GM19025 (cell line): ENCODE measurements around the gene LRP1B.
A peak's percentile ranks its signal among the peaks of the same experiment; 100 is the strongest.

Experiments used
- ATAC-seq: cut with Tn5 transposase; IDR thresholded peaks from one replicate; pipeline ENCODE4 v1.9.1; 2021; ENCODE audit warnings: mild to moderate bottlenecking, low read depth, moderate library complexity; ENCODE audit not compliant: unreplicated experiment

LRP1B gene

DNA sequence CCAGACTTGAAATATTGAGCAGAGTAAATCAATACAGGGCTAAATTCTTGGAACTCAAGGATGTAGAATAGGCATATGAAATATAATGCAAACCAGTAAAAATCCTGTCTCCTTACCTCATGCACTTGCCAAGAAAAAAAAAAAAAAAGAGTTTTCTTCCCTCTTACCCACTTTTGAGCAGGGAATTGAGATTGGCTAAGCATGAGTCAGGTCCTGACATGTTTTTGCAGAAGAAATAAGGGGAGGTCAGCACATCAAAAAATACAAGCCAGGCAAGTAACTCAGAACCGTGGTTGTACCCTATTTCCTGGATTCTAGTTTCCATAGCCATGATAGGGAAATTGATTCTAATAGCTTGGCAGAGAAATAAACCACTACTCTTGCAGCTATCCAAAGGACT is 1526.7 kb downstream of the LRP1B start:
- no peak for ATAC-seq

GRCh38 chr2:140603416-140603815 is 1527.4 kb downstream of the LRP1B start:
- no peak for ATAC-seq

DNA sequence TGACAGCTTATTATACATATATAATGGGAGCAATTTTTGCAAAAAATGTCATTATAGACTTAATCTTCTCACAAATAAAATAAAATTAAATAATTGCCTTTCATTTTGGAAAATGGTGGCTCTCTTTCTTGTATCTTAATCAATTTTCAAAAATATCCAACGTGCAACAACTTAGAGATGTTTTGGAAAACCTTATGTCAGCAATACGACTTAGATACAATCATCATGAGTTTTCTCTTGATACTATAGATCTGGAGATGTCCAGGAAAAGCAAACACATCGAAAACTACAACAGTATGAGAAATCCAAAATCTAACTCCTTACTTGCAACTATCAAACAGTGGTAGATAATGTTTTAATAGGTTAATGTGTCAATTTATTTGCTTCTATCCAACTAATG is 1529.0 kb downstream of the LRP1B start:
- no peak for ATAC-seq

GRCh38 chr2:140601342-140601741 is 1529.5 kb downstream of the LRP1B start:
- no peak for ATAC-seq

DNA sequence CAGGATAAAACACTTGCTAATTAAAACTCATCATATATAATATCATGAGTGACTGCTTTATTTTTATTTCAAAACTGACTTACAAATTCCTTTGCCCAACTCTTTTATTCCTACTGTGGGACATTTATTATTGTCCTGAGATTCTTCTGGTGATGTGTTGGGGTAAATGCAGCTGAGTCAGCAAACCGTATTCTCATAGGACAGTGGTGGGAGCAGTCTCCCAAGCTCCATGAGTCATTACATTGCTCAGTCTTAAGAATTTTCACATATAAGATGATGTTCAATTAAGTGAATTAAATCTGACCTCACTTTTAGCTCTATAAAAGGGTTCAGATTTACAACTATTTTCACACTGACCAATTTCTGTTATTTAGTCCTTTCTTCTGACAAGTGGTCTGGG is 1530.7 kb downstream of the LRP1B start:
- no peak for ATAC-seq

DNA sequence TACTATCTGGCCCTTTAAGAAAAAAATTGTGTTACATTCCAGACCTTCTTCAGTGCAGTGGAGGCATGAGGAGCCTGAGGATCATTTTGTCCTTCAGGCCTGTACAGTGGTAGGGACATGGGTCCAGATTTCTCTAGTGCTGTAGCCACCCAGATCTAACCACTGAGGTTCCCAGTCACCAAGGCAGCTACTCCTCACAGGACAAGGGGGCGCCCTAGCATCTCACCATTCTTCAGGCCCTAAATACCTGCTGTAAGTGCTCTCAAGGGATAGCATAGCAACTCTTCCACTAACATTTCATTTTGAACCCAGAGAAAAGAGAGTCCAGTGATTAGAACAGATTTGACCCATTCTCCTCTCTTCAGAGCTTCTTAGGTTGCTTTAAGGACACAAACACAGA is 1533.0 kb downstream of the LRP1B start:
- no peak for ATAC-seq

GRCh38 chr2:140597205-140597604 is 1533.6 kb downstream of the LRP1B start:
- no peak for ATAC-seq

GRCh38 chr2:140596447-140596846 is 1534.4 kb downstream of the LRP1B start:
- peak; percentile 87 for ATAC-seq

- ATAC-seq = no peak
Observed at GRCh38 chr2:140595107-140595506, 1535.7 kb downstream of the LRP1B start.

DNA sequence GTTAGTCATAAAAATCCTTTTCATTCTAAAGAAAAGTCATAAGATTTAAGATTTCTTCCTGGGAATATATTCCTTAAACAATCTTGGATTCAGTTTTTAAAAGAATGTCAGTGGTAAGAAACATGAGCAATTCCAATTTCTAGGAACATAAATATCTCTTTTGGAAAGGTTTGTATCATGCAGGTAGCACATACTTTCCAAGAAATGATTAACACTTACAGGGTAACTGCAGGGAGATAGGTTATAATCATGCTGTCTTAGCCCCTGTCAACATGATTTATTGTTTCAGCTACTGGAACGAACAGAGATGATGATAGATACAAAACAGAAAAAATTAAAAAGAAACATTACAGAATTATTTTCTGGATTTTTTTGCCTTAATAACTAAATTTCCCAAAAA is 1537.7 kb downstream of the LRP1B start:
- no peak for ATAC-seq

DNA sequence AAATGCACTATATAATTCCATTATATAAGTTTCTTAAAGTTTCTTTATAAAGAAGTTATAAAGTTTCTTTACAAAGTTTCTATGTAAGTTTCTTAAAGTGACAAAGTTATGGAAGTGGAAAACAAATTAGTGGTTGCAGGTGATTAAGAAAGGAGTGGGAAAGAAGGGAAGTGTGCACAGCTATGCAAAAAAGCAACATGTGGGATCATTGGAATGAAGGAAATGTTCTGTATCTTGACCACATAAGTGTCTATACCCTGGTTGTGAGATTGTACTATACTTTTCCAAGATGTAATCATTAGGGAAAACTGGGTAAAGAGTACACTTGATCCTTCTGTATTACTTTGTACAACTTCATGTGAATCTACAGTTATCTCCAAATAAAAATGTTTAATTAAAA is 1541.1 kb downstream of the LRP1B start:
- no peak for ATAC-seq

- ATAC-seq = no peak
Observed at GRCh38 chr2:140589273-140589672, 1541.5 kb downstream of the LRP1B start.

- peak; percentile 92 for ATAC-seq
Observed at GRCh38 chr2:140586379-140586778, 1544.4 kb downstream of the LRP1B start.

DNA sequence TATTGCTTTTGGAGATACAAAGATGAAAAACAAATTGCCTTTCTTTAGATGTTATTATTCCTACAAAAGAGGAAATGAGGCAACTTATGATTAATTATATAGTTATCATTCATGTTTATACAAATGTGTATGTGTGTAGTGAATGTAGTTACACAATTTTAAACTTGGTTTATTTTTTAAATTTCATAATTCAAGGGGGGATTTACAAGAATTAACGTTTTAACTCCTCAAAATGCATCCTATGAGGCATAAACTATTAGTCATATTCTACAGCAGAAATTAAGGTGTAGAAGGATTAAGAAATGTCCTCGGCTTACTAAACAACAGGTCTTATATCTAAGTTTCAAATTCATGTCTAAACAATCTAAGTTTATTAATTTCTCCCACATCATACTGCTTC is 1545.8 kb downstream of the LRP1B start:
- no peak for ATAC-seq

- ATAC-seq = no peak
Observed at GRCh38 chr2:140584471-140584870, 1546.3 kb downstream of the LRP1B start.

DNA sequence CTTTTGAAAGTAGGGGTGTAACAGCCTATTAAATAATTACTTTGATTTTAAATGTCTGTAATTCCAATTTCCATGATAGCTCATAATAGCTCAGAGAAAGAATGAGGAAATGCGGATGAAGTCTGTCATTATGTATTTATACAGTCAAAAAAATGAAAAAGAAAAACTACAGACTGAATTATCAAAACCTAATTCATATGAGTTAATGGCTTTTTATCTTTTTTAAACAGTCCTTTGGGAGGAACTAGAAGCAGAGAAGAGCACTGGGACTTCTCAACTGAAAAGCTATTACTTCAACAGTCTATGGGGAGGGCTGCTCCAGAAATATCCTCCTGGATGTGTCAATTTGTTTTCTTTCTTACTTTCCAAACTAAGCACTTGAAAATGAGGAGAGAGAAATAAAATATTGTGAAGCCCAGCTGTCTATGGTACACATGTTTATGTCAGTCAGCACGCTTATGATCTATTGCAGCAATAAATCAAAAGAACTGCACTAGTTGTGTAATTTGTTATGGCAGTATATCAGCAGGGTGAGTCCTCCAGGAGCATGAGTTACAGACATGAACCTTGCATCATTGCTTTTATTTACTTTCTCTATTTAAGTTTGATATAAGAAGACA is 1550.2 kb downstream of the LRP1B start:
- no peak for ATAC-seq

GRCh38 chr2:140577453-140577852 is 1553.4 kb downstream of the LRP1B start:
- no peak for ATAC-seq

GRCh38 chr2:140567734-140568133 is 1563.1 kb downstream of the LRP1B start:
- no peak for ATAC-seq

DNA sequence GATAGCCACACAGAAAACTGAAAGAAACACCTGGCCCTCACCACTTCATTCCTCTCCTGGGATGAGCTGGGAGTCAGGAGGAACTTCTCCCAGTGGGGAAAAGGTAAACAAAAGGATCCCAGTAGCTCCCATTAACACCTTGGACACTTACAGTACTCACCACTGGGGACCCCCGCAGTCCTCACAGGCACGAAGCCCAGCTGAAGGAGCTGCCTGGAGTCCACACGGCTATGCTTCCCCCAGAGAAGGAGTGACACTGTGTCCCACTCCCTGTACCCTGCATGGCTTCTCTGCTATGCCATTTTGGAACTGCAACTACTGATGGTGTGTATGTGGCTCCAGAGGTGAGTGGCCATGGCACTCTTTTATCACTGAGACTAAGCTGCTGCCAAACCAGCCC is 1565.1 kb downstream of the LRP1B start:
- ATAC-seq = no peak

- no peak for ATAC-seq
Observed at GRCh38 chr2:140555701-140556100, 1575.1 kb downstream of the LRP1B start.

- no peak for ATAC-seq
Observed at GRCh38 chr2:140552634-140553033, 1578.2 kb downstream of the LRP1B start.

- no peak for ATAC-seq
Observed at GRCh38 chr2:140551287-140551686, 1579.5 kb downstream of the LRP1B start.

DNA sequence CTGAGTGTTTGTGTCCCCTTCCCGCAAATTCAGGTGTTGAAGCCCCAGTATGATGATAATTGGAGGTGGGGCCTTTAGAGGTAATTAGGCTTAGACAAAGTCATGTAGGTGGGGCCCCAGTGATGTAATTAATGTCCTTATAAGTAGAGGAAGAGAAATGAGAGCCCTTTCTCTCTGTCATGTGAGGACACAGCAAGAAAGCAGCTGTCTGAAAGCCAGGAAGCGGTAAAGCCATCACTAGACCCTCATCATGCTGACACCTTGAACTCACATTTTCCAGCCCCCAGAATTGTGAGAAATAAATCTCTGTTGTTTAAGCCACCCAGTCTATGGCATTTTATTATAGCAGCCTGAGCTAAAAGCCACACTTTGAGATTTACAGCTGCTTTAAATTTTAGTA is 1580.0 kb downstream of the LRP1B start:
- ATAC-seq = no peak
